Measurements from ENCODE around the gene ZNF678.
"Not testable (repeated sequence)": the region's sequence is repeated elsewhere in the genome, so short reads cannot be mapped to it uniquely, and the experiment has no call there.

ZNF678 gene

DNA sequence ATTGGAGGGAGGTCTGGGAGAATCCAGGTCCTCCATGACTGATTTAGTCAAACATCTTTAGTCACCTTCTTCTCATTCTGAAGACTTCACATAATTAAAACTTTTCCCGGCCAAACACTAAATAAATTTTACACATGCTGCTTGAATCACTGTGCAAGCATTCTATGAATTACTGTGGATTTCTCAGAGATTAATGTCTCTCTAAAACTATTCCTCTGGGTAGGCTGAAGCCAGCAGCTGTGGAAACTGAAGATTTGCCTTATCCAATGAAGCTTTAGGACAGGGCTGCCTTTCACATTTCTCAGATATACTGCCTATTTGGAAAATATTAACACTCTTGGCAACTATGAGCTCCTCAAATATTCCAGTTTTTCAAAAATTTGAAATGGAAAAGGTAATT lies 110.1 kb downstream of the ZNF678 start:
- no peak for TF ChIP-seq POLR2A (IDR thresholded peaks at IDR 0.05; ENCODE audit: low read length)
- no peak for TF ChIP-seq GATA1 (IDR thresholded peaks at IDR 0.05; ENCODE audit: low read depth, low read length)
- DNase-seq = no peak

GRCh38 chr1:227685807-227686206 lies 122.5 kb downstream of the ZNF678 start:
- no peak for DNase-seq
- no peak for TF ChIP-seq GATA1 (IDR thresholded peaks at IDR 0.05; ENCODE audit: low read depth, low read length)
- no peak for TF ChIP-seq POLR2A (IDR thresholded peaks at IDR 0.05; ENCODE audit: low read length)

DNA sequence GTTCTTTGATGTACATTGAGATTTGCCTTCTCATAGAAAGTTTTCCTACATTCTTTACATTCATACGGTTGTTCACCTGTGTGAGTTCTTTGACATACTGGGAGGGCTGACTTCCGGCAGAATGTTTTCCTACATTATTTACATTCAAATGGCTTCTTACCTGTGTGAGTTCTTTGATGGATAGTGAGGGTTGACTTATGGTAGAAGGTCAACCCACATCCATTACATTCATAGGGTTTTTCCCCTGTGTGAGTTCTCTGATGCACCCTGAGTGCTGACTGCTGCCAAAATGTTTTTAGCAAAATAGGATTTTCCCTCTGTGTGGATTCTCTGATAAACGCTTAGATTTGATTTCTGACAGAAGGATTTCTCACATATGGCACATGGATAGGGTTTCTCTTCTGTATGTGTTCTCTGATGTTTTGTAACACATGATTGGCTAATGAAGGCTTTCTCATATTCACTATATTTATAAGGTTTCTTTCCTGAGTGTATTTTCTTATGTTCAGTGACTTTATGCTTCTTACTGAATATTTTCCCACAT lies 134.0 kb downstream of the ZNF678 start:
- no peak for DNase-seq
- TF ChIP-seq GATA1 (IDR thresholded peaks at IDR 0.05; ENCODE audit: low read depth, low read length) (no peak), POLR2A (IDR thresholded peaks at IDR 0.05; ENCODE audit: low read length) (no peak)

- not testable (repeated sequence) for DNase-seq
Measured at GRCh38 chr1:227701631-227702030, 138.3 kb downstream of the ZNF678 start.

DNA sequence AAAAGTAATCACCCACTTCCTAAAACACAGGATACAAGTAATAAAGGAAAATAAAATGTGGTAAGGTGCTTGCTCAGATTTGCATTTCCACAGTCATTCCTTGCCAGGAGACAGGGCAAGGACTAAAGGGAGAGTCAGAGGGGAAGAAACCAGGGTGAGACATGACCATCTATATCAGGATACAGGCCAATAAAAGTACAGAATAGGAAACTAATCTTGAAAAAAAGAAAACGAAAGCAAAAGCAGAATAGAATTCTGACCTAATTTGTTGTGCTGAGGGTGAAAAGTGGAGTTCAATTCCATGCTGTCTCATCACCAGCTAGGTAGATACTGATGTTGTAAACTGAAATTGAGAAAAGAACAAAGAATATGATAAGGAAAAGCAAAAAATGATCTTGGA lies 144.5 kb downstream of the ZNF678 start:
- TF ChIP-seq GATA1 (IDR thresholded peaks at IDR 0.05; ENCODE audit: low read depth, low read length) = no peak
- TF ChIP-seq POLR2A (IDR thresholded peaks at IDR 0.05; ENCODE audit: low read length) = no peak
- DNase-seq = no peak

DNA sequence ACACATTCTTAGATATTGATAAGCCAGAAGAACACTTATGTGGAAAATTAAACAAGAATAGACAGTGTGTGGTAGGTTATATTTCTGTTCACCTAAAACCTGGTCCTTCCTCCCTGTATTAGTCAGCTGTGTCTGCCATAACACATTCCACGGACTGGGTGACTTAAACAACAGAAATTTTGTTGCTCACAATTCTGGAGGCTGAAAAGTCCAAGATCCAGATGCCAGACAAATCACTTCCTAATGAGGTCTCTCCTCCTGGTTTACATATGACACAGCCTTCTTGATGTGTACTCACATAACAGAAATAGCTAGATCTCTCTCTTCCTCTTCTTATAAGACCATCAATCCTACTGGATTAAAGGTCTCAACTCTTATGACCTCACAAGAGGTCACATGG lies 146.1 kb downstream of the ZNF678 start:
- no peak for DNase-seq
- TF ChIP-seq GATA1 (IDR thresholded peaks at IDR 0.05; ENCODE audit: low read depth, low read length) = no peak
- no peak for TF ChIP-seq POLR2A (IDR thresholded peaks at IDR 0.05; ENCODE audit: low read length)

- DNase-seq = not testable (repeated sequence)
Measured at GRCh38 chr1:227710474-227710873, 147.1 kb downstream of the ZNF678 start.

DNA sequence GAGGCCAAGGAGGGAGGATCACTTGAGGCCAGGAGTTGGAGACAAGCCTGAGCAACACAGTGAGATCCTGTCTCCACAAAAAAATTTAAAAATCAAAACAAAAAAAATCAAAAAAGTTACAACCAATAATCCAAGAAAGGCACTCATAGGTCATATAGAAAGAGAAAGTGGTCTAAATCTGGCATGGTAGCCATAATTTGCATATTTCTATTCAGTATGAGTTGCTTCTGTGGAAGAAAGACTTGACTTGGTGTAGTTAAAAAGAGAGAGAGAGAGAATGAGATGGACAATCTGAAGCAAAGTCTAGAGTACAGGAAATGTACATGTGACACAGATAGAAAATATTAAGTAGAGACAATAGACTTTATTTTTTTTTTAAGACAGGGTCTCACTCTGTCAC lies 149.3 kb downstream of the ZNF678 start:
- TF ChIP-seq POLR2A (IDR thresholded peaks at IDR 0.05; ENCODE audit: low read length) = no peak
- no peak for TF ChIP-seq GATA1 (IDR thresholded peaks at IDR 0.05; ENCODE audit: low read depth, low read length)
- no peak for DNase-seq

- TF ChIP-seq GATA1 (IDR thresholded peaks at IDR 0.05; ENCODE audit: low read depth, low read length) = no peak
- no peak for TF ChIP-seq POLR2A (IDR thresholded peaks at IDR 0.05; ENCODE audit: low read length)
- no peak for DNase-seq
Measured at GRCh38 chr1:227718932-227719331, 155.6 kb downstream of the ZNF678 start.

GRCh38 chr1:227723474-227723873 lies 160.1 kb downstream of the ZNF678 start:
- TF ChIP-seq POLR2A (IDR thresholded peaks at IDR 0.05; ENCODE audit: low read length) (no peak), GATA1 (IDR thresholded peaks at IDR 0.05; ENCODE audit: low read depth, low read length) (no peak)
- DNase-seq = no peak

- TF ChIP-seq POLR2A (IDR thresholded peaks at IDR 0.05; ENCODE audit: low read length) (no peak), GATA1 (IDR thresholded peaks at IDR 0.05; ENCODE audit: low read depth, low read length) (no peak)
- no peak for DNase-seq
Measured at GRCh38 chr1:227725046-227725445, 161.7 kb downstream of the ZNF678 start.

- TF ChIP-seq GATA1 (IDR thresholded peaks at IDR 0.05; ENCODE audit: low read depth, low read length) = no peak
- TF ChIP-seq POLR2A (IDR thresholded peaks at IDR 0.05; ENCODE audit: low read length) = no peak
- no peak for DNase-seq
Measured at GRCh38 chr1:227726318-227726717, 163.0 kb downstream of the ZNF678 start.
